CD4-positive, alpha-beta T cell treated with Interferon gamma for 1 hour (primary cell): ENCODE data around the gene TRIM25.

Experiments used
- DNase-seq: peaks from one replicate; pipeline ENCODE4 v3.0.0-alpha.2; 2020

Gene TRIM25

GRCh38 chr17:56925088-56925487 lies 11.2 kb upstream of the TRIM25 start:
- no peak for DNase-seq

DNA sequence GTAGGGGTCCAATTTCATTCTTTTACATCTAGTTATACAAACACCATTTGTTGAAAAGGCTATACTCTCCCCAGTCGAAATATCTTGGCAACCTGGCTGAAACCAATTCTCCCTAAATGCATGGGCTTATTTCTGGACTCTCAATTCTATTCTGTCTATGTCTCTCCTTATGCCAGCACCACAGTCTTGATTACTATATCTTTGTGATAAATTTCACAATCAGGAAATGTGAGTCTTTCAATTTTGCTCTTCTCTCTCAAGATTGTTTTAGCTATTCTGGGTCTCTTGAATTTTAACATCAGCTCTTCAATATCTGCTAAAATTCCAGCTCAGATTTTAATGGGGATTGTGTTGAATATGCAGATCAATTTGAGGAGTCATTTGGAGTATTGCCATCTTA lies 5.9 kb upstream of the TRIM25 start:
- DNase-seq: no peak

DNA sequence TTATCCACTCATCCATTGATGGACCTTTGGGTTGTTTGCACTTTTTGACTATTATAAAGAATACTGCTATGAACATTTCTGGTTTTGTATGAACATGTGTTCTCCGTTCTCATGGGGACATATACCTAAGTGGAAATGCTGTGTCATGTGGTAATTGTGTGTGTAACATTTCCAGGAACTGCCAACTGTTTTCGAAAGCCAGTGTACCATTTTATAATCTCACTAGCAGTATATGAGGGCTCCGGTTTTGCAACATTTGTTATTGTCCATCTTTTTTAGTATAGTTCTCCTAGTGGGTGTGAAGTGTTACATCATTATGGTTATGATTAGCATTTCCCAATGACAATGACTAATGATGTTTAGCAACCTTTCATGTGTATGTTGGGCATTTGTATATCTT lies 5.1 kb upstream of the TRIM25 start:
- no peak for DNase-seq

- DNase-seq: no peak
Measured at GRCh38 chr17:56917559-56918296, 3.9 kb upstream of the TRIM25 start.

DNA sequence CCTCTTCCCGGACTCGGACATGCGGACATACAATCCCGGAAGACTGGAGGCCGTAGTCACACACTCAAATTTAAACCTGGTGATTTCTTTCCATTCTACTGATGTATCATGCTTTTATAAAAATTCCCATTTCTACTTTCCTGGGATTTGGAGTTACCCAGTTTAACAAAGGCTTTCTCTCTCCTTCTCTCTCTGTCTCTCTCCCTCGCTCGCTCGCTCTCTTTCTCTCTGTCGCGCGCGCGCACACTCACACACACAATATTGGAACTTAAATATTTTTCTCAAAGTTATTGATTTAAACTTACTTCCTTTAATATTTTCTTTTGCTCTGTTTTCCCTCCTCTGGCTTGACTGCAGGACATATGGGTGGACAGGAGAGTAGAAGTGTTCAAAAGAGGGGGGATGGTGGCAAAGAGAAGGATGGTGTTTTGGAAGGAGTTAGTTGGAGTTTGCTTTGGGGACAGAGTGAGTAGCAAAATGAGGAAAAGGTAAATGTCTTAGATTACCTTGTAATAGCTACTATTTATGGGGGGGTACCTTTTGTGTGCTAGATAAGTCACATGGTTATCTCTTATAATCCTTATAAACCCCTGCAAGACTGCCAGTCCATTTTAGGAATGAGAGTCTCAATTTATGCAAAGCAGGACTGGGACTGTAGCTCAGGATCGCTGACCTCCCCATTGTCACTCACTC lies 878 bp upstream of the TRIM25 start:
- no peak for DNase-seq

- DNase-seq: no peak
Measured at GRCh38 chr17:56913353-56913866, 439 bp downstream of the TRIM25 start.

DNA sequence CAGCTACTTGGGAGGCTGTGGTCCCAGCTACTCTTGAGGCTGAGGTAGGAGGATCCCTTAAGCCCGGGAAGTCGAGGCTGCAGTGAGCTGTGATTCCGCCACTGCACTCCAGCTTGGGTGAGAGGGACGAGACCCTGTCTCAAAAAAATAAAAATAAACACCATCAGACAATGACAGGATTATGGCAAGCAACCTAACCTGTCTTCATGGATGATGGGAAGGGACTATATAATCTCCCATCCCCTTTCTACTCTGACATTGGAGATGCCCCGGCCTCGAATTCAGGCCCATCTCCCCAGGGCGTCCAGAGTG lies 893 bp downstream of the TRIM25 start:
- no peak for DNase-seq

- DNase-seq: no peak
Measured at GRCh38 chr17:56912105-56912999, 1.5 kb downstream of the TRIM25 start.

- no peak for DNase-seq
Measured at GRCh38 chr17:56910509-56911235, 3.2 kb downstream of the TRIM25 start.

DNA sequence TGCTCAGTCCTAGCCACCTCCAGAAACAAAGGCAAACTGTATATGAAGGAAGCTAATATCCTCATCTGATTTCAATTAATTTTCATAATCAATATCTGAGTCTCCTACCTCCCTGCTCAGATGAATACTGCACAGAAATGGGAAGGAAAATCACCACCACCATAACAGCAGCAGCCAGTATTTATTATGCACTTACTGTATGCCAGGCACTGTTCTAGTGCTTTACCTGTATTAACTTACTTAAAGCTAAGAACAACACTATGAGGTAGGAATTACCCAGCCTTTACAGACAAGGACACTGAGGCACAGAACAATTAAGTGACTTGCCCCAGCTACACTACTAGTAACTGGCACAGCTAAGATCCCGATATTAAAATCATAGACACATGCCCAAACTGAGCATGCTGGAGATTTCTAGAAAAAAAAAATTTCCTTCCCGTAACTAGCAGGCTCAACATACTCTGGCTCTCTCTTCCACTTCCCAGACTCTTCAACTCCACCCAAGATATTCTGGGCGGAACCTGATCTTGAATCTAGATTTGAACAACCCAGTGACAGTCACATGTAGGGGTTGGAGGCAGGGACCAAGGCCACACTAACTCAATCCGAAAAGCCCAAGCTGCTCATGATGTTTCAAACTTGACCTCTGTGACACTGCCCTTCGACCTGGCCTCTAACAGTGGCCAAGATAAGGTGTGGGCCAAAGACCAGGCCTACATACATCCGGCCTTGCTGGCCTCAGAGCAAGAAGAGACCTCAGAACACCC lies 3.9 kb downstream of the TRIM25 start:
- DNase-seq: no peak

DNA sequence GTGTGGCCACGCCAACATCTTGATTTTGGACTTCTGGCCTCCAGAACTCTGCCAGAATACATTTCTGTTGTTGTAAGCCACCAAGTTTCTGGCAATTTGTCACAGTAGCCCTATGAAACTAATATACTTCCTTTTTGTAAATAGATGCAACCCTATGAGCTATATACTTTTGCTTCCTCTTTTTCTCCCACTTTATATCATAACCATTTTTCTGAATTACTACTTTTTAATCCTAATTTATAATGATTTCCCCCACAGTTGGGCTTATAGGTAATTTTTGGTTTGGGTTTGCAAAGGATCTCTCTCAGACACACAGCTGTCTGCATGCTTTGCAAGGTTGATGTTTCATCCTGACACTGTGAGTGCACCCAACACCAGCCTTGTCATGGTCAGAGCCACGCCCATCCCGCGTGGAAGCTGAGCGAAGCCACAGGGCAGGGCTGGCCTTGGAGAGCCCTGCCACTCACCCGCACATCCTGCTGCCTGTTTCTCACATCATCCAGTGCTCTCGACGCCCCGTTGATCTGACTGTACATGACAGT lies 5.8 kb downstream of the TRIM25 start:
- peak; percentile 74 for DNase-seq

DNA sequence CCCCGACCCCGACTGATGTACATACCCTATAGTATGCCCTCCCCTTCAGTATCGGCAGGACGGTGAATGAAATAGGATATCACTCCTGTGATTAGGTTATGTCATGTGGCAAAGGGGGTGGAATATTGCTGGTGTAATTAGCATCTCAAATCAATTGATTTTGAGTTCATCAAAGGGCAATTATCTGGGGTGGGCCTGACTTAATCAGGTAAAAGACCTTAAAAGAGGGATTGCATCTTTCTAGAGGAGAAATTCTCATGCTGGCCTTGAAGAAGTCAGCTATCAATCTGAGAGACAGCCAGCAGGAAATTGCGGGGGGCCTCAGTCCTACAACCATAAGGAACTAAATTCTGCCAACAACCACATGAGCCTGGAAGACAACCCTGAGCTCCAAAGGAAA lies 10.3 kb downstream of the TRIM25 start:
- DNase-seq: no peak

- DNase-seq: no peak
Measured at GRCh38 chr17:56902348-56902747, 11.5 kb downstream of the TRIM25 start.

DNA sequence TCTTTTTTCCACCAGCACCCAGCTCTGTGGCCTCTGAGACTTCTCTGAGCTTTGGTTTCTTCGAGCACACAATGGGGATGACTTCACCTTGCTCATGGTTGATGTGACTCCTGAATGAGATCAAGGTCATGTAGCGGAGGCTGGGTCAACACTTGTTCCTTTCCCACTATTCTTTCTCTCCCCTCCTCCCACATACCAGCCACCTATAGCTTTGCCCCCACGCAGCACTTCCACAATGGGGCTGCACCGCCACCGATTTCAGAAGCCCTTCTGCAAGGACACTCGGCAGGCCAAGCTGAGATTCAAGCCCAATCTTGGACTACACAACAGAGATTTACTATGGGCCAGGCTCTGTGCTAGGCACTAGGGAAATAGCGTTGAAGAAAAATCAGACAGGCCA lies 14.4 kb downstream of the TRIM25 start:
- DNase-seq: no peak

DNA sequence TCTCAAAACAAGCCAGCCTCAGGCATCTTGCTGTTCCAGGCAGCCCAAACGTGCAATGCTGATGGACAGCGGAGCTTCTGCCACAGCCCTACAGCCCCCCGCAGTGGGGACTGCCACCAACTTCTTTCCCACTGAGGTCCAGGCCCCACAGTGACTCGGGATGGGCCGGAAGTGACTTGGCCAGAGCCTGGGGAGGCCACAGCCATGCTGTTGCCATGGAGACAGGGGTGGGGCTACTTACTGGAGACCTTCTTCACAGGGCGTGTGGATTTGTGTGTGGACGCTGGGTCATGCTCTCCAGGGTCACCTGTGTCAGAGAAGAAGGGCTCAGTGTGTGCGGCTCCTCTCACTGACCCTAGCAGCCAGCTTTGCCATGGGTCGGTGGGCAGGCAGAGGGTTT lies 15.0 kb downstream of the TRIM25 start:
- no peak for DNase-seq

DNA sequence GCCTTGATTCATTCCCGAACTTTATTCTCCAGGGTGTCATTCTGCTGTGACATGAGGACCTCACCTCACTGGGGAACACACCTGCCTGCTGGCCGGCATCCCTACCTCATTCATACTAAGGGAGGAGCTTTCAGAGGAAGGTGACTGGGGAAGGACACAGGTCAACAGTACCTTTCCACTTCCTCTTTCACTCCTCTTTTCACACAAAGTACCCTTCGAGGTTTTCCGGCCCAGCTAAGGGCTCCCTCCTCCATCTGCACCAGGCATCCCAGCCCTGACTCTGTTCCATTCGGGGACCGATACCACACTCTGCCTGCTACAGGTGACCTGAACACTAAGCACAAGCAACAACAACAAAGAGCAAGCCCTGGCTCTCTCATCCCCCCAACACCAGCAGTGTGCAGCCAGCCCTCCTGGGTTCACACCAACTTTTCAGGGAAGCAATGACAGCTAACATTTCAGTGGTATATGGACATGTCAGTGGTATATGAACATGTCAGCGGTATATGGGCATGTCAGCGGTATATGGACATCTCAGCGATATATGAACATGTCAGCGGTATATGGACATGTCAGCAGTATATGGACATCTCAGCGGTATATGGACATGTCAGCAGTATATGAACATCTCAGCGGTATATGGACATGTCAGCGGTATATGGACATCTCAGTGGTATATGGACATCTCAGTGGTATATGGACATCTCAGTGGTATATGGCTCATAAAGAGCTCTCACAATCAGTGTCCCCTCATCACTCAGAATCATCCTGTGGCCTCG lies 16.0 kb downstream of the TRIM25 start:
- no peak for DNase-seq

GRCh38 chr17:56896968-56897359 lies 16.9 kb downstream of the TRIM25 start:
- no peak for DNase-seq

- no peak for DNase-seq
Measured at GRCh38 chr17:56896217-56896967, 17.5 kb downstream of the TRIM25 start.

GRCh38 chr17:56894859-56895455 lies 18.9 kb downstream of the TRIM25 start:
- DNase-seq: no peak

- DNase-seq: no peak
Measured at GRCh38 chr17:56893503-56893902, 20.3 kb downstream of the TRIM25 start.
